Measurements from ENCODE around the gene LZTR1.
"Not testable (repeated sequence)": the region's sequence is repeated elsewhere in the genome, so short reads cannot be mapped to it uniquely, and the experiment has no call there.

The LZTR1 gene

DNA sequence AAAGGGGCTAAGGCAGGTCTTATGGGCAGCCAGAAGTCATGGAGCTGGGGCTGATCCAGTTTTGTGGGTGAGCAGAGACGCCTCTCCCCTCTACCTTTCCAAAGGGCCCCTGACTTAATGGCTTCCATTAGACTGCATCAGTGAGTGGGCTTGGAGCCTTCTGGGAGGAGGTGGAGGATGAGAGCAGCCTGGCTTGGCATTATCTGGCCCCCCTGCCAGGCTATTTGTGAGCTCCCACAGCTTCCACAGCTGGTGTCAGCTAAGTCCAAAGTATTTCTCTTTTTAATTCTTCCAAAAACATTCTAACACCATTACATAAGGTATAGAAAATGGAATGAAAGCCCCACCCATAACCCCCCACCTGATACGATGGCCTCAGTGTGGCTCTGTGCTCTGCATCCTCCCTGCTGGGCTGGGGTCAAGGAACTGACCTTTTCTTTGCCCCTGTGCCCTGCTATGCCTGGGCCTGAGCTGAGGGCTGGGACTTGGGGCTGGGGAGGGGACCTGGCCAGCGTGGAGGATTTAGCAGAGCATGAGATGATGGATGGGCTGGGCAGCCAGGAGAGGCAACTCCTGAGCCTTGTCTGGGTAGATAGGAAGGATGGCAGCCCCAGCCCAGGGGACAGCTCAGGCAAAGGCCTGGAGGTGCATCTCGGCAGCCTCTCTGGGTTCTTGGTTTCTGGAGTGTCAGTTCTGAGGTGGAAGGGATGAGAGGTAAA, 11.0 kb upstream of the LZTR1 start:
- no peak overlapping the region for H3K9ac ChIP-seq (ENCODE audit: low read length)
- no peaks in the 10 kb centered on the region for H4K20me1 ChIP-seq (ENCODE audit: insufficient read depth, low read length)
- no peak overlapping the region for H3K4me3 ChIP-seq (ENCODE audit: low read length)
- H3K27me3 ChIP-seq (ENCODE audit: low read depth, low read length) = no peaks in the 10 kb centered on the region
- peaks cover 12% of the 10 kb centered on the region for H3K4me1 ChIP-seq (ENCODE audit: low read length)
- H2AFZ ChIP-seq (ENCODE audit: low read depth, low read length) = no peak overlapping the region
- TF ChIP-seq, protein P1, sequence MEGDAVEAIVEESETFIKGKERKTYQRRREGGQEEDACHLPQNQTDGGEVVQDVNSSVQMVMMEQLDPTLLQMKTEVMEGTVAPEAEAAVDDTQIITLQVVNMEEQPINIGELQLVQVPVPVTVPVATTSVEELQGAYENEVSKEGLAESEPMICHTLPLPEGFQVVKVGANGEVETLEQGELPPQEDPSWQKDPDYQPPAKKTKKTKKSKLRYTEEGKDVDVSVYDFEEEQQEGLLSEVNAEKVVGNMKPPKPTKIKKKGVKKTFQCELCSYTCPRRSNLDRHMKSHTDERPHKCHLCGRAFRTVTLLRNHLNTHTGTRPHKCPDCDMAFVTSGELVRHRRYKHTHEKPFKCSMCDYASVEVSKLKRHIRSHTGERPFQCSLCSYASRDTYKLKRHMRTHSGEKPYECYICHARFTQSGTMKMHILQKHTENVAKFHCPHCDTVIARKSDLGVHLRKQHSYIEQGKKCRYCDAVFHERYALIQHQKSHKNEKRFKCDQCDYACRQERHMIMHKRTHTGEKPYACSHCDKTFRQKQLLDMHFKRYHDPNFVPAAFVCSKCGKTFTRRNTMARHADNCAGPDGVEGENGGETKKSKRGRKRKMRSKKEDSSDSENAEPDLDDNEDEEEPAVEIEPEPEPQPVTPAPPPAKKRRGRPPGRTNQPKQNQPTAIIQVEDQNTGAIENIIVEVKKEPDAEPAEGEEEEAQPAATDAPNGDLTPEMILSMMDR (IDR thresholded peaks at IDR 0.05; ENCODE audit: low read depth, low read length) = no peak
- no peak for TF ChIP-seq EZH2phosphoT487 (IDR thresholded peaks at IDR 0.05; ENCODE audit: low read depth)
- no peaks in the 10 kb centered on the region for H3K36me3 ChIP-seq (replicated peaks; ENCODE audit: low read depth, low read length)
- no peaks in the 10 kb centered on the region for H3K9me3 ChIP-seq (ENCODE audit: insufficient read depth, low read length)
- no peaks in the 10 kb centered on the region for H3K79me2 ChIP-seq (ENCODE audit: low read length)
- H3K27ac ChIP-seq (ENCODE audit: low read length) = no peak overlapping the region
- no peak overlapping the region for H3K4me2 ChIP-seq (ENCODE audit: low read length)

DNA sequence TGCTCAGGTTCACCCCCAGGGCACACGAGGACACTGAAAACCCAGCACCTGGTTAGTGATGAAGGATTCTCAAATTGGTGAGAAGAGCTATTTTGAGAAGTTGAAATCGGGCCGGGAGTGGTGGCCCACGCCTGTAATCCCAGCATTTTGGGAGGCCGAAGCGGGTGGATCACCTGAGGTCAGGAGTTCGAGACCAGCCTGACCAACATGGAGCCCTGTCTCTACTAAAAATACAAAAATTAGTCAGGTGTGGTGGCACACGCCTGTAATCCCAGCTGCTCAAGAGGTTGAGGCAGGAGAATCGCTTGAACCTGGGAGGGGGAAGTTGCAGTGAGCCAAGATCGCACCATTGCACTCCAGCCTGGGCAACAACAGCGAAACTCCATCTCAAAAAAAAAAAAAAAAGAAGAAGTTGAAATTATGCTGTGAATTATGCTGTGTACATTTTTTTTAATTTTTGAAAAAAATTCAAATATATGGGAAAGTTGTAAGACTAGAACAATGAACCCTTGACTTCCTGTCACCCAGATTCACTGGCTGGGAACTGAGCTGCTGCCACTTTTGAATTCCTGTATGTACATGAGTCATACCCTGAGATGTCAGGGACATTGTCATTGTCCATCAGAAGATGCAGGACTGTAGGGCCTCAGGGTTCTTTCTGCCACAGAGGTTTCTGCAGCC, 9.9 kb upstream of the LZTR1 start:
- not testable (repeated sequence) for H3K9me3 ChIP-seq (ENCODE audit: insufficient read depth, low read length); H3K4me3 ChIP-seq (ENCODE audit: low read length); H2AFZ ChIP-seq (ENCODE audit: low read depth, low read length); H3K4me2 ChIP-seq (ENCODE audit: low read length); H3K79me2 ChIP-seq (ENCODE audit: low read length); H3K27ac ChIP-seq (ENCODE audit: low read length); H3K36me3 ChIP-seq (replicated peaks; ENCODE audit: low read depth, low read length); H3K9ac ChIP-seq (ENCODE audit: low read length); H4K20me1 ChIP-seq (ENCODE audit: insufficient read depth, low read length); H3K27me3 ChIP-seq (ENCODE audit: low read depth, low read length)
- H3K4me1 ChIP-seq (ENCODE audit: low read length) = peaks cover 12% of the 10 kb centered on the region

DNA sequence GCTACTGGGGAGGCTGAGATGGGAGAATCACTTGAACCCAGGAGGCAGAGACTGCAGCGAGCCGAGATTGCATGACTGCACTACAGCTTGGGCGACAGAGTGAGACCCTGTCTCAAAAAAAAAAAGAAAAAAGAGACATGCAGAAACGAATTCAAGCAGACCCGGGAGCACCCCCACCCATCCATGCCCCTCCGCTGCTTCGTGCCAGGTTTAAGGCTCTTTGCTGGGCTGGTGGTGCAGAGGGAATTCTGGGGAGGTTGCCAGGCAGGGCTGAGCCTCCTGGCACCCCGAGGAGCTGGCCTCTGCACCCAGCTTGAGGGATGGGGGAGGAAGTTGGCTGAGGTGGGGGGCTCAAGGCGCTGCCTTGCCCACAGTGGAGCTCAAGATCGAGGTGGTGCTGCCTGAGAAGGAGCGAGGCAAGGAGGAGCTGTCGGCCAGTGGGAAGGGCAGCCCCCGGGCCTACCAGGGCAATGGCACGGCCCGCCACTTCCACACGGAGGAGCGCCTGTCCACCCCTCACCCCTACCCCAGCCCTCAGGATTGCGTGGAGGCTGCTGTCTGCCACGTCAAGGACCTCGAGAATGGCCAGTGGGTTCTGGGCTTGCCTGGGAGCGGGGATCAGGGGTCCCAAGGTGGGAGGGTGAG, 9.0 kb upstream of the LZTR1 start:
- Histone ChIP-seq H3K4me1 (ENCODE audit: low read length) (peaks cover 11% of the 10 kb centered on the region), H3K4me2 (ENCODE audit: low read length) (no peak overlapping the region), H3K9ac (ENCODE audit: low read length) (no peak overlapping the region), H3K27me3 (ENCODE audit: low read depth, low read length) (no peaks in the 10 kb centered on the region), H3K79me2 (ENCODE audit: low read length) (no peaks in the 10 kb centered on the region), H3K27ac (ENCODE audit: low read length) (no peak overlapping the region), H4K20me1 (ENCODE audit: insufficient read depth, low read length) (no peaks in the 10 kb centered on the region), H3K4me3 (ENCODE audit: low read length) (no peak overlapping the region), H3K9me3 (ENCODE audit: insufficient read depth, low read length) (no peaks in the 10 kb centered on the region), H3K36me3 (replicated peaks; ENCODE audit: low read depth, low read length) (no peaks in the 10 kb centered on the region), H2AFZ (ENCODE audit: low read depth, low read length) (no peak overlapping the region)
- TF ChIP-seq EZH2phosphoT487 (IDR thresholded peaks at IDR 0.05; ENCODE audit: low read depth) = no peak

DNA sequence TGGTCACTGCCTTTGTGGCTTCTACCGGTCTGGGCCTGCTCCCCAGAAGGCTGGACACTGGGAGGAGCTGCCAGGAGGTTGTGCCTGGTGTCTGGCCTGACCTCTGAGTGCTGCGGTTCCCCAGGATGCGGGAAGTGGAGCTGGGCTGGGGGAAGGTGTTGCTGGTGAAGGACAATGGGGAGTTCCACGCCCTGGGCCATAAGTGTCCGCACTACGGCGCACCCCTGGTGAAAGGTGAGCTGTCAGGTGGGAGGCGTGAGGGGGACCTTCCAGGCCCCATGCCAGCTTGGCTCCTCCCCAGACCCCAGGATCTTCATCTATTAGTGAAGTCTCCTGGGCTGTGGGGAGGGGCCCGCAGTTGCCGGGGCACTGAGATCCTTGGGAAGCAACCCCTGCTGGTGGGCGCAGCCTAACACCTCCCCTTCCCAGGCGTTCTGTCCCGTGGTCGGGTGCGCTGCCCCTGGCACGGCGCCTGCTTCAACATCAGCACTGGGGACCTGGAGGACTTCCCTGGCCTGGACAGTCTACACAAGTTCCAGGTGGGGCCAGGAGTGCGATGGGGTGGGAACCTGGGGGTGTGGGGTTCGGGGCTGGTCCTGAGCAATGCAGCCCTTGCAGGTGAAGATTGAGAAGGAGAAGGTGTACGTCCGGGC, 8.3 kb upstream of the LZTR1 start:
- Histone ChIP-seq H3K4me3 (ENCODE audit: low read length) (no peak overlapping the region), H3K9ac (ENCODE audit: low read length) (no peak overlapping the region), H3K79me2 (ENCODE audit: low read length) (no peaks in the 10 kb centered on the region), H3K36me3 (replicated peaks; ENCODE audit: low read depth, low read length) (no peaks in the 10 kb centered on the region), H3K9me3 (ENCODE audit: insufficient read depth, low read length) (no peaks in the 10 kb centered on the region), H2AFZ (ENCODE audit: low read depth, low read length) (no peak overlapping the region), H3K27me3 (ENCODE audit: low read depth, low read length) (no peaks in the 10 kb centered on the region), H3K4me1 (ENCODE audit: low read length) (0 out of 2 replicates have a peak, but pooled peaks cover 4% of the 10 kb centered on the region), H4K20me1 (ENCODE audit: insufficient read depth, low read length) (no peaks in the 10 kb centered on the region), H3K27ac (ENCODE audit: low read length) (no peak overlapping the region), H3K4me2 (ENCODE audit: low read length) (no peak overlapping the region)
- TF ChIP-seq, protein P1 (IDR thresholded peaks at IDR 0.05; ENCODE audit: low read depth, low read length) = no peak
- TF ChIP-seq EZH2phosphoT487 (IDR thresholded peaks at IDR 0.05; ENCODE audit: low read depth) = no peak
